Stimulated activated naive CD8-positive, alpha-beta T cell treated with anti-CD3 and anti-CD28 coated beads, Interleukin-15, amount 100 ng/mL, for 72 hours (primary cell): ENCODE results near the gene CHSY3.

Experiments
- ATAC-seq: fragments of 150-1000 bp; cut with Tn5 transposase; 2 replicates; pipeline ENCODE4 v1.10.0; 2021; ENCODE audit warnings: mild to moderate bottlenecking, moderate library complexity
- DNase-seq, 2 donors: peaks; one replicate each; pipeline ENCODE4 v3.0.0; 2021 to 2022
- H3K27ac Mint-ChIP-seq, 2 donors: one replicate each; pipeline ENCODE4 v1.8.0; 2022; ENCODE audit warnings: mild to moderate bottlenecking in 2 of 2, mixed read lengths in 2 of 2, moderate library complexity in 2 of 2
- H3K27me3 Mint-ChIP-seq: one replicate; pipeline ENCODE4 v1.8.0; 2022; ENCODE audit warnings: mixed read lengths
- H3K4me1 Mint-ChIP-seq: one replicate; pipeline ENCODE4 v1.8.0; 2022; ENCODE audit warnings: mild to moderate bottlenecking, mixed read lengths
- H3K4me3 Mint-ChIP-seq, 2 donors: one replicate each; pipeline ENCODE4 v1.8.0; 2022; ENCODE audit warnings: mild to moderate bottlenecking in 2 of 2, mixed read lengths in 2 of 2, moderate library complexity in 1 of 2
- H3K9me3 Mint-ChIP-seq, 2 donors: one replicate each; pipeline ENCODE4 v1.8.0; 2022; ENCODE audit warnings: mixed read lengths in 2 of 2

The CHSY3 gene

DNA sequence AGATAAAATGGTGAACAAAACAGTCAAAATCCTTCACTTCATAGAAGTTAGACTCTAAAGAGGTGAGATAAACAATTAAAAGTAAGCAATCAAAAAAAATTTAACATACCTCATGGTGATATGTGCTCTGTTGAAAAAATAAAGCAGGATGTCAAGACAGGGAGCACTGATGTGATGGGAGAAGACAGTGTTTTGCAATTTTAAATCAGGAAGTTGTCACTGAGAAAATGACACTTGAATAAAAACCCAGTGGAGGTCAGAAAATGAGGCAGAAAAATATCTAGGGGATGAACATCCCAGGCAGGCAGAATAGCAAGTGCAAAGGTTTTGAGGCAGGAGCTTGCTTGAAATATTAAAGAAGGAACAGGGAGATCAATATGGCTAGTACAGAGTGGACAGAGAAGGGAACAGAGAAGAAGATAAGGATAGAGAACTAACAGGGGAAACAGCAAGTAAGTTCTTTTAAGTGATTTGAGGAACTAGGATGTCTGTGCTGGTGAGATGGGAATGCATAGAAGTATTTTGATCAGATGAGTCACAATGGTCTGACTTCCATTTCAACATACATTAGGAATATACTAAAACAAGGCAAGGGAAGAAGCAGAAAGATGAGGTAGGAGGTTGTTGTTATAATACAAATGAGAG is 130.4 kb downstream of the CHSY3 start:
- H3K27ac Mint-ChIP-seq = peak overlapping the region in 1 of 2 donors; percentile 41
- ATAC-seq (no peak), DNase-seq (no peak)
- no peaks in the 10 kb centered on the region for H3K4me1 Mint-ChIP-seq
- H3K27me3 Mint-ChIP-seq = no peaks in the 10 kb centered on the region
- H3K9me3 Mint-ChIP-seq = no peaks in the 10 kb centered on the region
- H3K4me3 Mint-ChIP-seq = no peak overlapping the region

- ATAC-seq (no peak), DNase-seq (no peak)
- H3K4me3 Mint-ChIP-seq = no peak overlapping the region
- no peaks in the 10 kb centered on the region for H3K4me1 Mint-ChIP-seq
- no peaks in the 10 kb centered on the region for H3K9me3 Mint-ChIP-seq
- H3K27ac Mint-ChIP-seq = no peak overlapping the region
- H3K27me3 Mint-ChIP-seq = no peaks in the 10 kb centered on the region
Observed at GRCh38 chr5:130035388-130035787, 131.1 kb downstream of the CHSY3 start.

GRCh38 chr5:130037905-130038304 is 133.6 kb downstream of the CHSY3 start:
- Mint-ChIP-seq H3K27me3 (no peaks in the 10 kb centered on the region), H3K4me3 (no peak overlapping the region), H3K27ac (no peak overlapping the region), H3K9me3 (no peaks in the 10 kb centered on the region), H3K4me1 (no peaks in the 10 kb centered on the region)
- DNase-seq = no peak
- ATAC-seq = no peak

DNA sequence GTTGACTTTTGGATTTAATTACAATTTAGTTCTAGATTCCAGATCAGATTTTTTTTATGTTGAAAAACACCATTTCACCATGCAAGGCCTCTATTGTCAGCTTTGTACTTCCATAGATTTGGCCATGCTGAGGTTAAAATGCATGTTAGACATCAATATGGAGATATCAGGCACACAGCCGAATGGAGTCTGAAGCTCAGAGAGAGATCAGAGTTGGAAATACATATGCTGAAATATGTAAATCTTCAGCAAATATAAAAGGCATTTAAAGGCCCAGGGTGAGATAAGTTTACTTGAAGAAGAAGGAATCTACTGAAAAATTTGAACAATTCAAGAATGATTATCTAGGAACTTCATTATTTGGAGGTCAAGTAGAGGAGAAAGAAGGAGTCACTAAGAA is 139.6 kb downstream of the CHSY3 start:
- DNase-seq (no peak), ATAC-seq (no peak)
- Mint-ChIP-seq H3K27ac (no peak overlapping the region), H3K4me3 (no peak overlapping the region), H3K4me1 (no peaks in the 10 kb centered on the region), H3K27me3 (no peaks in the 10 kb centered on the region), H3K9me3 (peaks cover 0 to 9% of the 10 kb centered on the region in 2 donors)

DNA sequence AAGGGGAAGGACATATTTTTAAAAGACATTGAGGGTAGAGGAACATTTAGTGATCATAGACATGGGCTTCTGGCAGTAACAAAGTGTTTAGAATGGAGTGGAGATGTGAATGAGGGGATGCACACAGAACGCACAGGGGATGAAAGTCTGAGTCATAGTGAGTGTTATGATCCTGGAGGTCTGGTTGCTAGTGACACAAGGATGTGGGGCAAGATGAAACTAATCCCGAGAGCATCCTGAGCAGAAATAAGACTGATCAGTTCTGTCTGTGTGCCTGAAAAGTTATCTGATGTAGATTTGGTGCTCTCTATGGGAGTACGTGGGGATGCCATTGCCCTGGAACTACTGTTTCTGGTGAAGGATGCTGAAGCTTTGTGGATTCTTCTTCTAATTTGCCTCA is 141.1 kb downstream of the CHSY3 start:
- no peaks in the 10 kb centered on the region for H3K27me3 Mint-ChIP-seq
- H3K27ac Mint-ChIP-seq = no peak overlapping the region
- no peak overlapping the region for H3K4me3 Mint-ChIP-seq
- H3K9me3 Mint-ChIP-seq = peaks cover 0 to 9% of the 10 kb centered on the region in 2 donors
- no peaks in the 10 kb centered on the region for H3K4me1 Mint-ChIP-seq
- ATAC-seq = no peak
- DNase-seq = no peak

DNA sequence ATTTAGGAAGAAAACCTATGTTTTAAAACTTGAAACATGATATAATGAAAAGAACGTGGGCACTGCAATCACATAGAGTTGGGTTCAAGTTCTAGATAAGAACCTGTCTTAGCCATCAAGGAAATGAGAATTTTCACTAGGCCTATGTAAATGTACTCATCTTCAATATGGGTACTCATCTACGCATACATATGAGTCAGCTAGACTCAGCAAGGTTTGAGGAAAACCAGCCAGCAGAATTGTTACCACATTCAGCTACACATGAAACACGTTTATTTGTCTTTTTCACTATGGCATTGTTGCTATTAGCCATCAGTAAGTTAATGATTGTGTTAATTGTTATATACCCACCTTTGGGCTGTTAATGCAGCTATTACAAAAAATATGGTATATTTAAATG is 146.3 kb downstream of the CHSY3 start:
- Mint-ChIP-seq H3K27ac (no peak overlapping the region), H3K4me3 (no peak overlapping the region), H3K4me1 (no peaks in the 10 kb centered on the region), H3K27me3 (no peaks in the 10 kb centered on the region), H3K9me3 (no peaks in the 10 kb centered on the region)
- DNase-seq = no peak
- no peak for ATAC-seq

- H3K4me3 Mint-ChIP-seq = no peak overlapping the region
- no peak overlapping the region for H3K27ac Mint-ChIP-seq
- no peaks in the 10 kb centered on the region for H3K4me1 Mint-ChIP-seq
- ATAC-seq (no peak), DNase-seq (no peak)
- no peaks in the 10 kb centered on the region for H3K9me3 Mint-ChIP-seq
- no peaks in the 10 kb centered on the region for H3K27me3 Mint-ChIP-seq
Observed at GRCh38 chr5:130052752-130053151, 148.5 kb downstream of the CHSY3 start.

DNA sequence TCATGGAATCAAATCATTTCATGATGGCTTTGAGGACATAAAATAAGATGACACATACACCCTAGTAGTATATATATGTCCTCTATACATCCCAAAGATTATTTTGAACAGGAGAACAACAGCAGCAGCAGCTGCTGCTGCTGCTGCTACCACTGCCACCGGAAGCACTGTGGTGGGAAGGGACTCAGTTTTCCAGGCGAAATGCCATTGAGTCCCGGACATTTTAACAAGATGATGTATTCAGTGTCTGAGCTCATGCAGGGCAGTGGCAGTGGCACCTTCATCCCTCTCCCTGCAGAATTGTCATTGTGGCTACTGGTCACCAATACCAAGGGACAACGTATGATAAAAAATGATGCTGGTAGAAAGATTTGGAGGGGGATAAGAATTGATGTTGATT is 151.3 kb downstream of the CHSY3 start:
- Mint-ChIP-seq H3K4me1 (no peaks in the 10 kb centered on the region), H3K27me3 (no peaks in the 10 kb centered on the region), H3K27ac (no peak overlapping the region), H3K4me3 (no peak overlapping the region), H3K9me3 (peaks cover 0 to 8% of the 10 kb centered on the region in 2 donors)
- no peak for ATAC-seq
- DNase-seq = no peak

DNA sequence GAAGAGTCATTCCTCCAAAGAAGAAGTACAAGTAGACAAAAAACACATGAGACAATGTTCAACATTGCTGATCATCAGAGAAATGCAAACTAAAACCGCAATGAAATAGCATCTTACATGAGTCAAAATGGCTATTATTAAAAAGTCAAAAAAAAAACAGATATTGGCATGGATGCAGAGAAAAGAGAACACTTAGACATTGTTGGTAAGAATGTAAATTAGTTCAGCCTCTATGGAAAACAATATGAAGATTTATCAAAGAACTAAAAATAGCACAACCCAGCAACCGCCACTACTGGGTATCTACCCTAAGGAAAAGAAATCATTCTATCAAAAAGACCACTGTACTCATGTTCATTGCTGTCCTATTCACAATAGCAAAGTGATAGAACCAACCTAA is 157.5 kb downstream of the CHSY3 start:
- Mint-ChIP-seq H3K27me3 (no peaks in the 10 kb centered on the region), H3K4me1 (no peaks in the 10 kb centered on the region), H3K9me3 (peaks cover 0 to 12% of the 10 kb centered on the region in 2 donors), H3K27ac (no peak overlapping the region), H3K4me3 (no peak overlapping the region)
- DNase-seq = no peak
- no peak for ATAC-seq

DNA sequence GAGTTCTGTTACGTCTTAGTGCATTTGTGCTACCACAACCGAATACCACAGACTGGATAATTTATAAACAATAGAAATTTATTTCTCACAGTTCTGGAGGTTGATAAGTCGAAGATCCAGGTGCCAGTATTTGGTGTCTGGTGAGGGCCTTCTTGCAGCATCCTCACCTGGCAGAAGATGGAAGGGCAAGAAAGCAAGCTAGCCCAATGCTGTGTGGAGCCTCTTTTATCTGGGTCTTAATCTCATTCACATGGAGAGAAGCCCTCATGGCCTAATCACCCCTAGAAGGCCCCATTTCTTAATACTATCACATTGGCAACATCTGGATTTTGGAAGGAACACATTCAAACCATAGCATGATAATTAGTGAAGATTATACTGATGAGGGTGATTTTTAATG is 159.3 kb downstream of the CHSY3 start:
- Mint-ChIP-seq H3K4me1 (no peaks in the 10 kb centered on the region), H3K27ac (no peak overlapping the region), H3K4me3 (no peak overlapping the region), H3K27me3 (no peaks in the 10 kb centered on the region), H3K9me3 (peaks cover 0 to 12% of the 10 kb centered on the region in 2 donors)
- no peak for DNase-seq
- ATAC-seq = no peak

DNA sequence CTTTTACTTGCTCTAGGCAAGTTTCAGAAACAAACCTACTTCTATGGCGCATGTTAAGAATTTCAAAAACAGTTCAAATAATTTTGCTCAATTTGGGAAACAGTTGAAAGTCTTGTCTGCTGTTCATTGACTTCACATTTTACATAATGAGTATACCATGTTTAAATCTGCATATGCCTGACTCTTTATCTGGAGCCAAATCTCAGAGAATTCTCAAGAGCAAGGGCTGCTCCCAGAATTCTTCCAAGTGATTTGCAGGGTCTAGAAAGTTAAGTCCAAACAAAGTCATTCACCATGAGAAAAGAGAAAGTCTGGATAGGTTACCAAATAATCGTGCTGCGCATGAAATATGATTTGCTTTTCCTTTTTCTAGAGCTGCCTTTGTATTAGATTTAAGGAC is 160.2 kb downstream of the CHSY3 start:
- Mint-ChIP-seq H3K27me3 (no peaks in the 10 kb centered on the region), H3K4me1 (no peaks in the 10 kb centered on the region), H3K9me3 (peaks cover 0 to 12% of the 10 kb centered on the region in 2 donors), H3K27ac (no peak overlapping the region), H3K4me3 (no peak overlapping the region)
- ATAC-seq = no peak
- no peak for DNase-seq

DNA sequence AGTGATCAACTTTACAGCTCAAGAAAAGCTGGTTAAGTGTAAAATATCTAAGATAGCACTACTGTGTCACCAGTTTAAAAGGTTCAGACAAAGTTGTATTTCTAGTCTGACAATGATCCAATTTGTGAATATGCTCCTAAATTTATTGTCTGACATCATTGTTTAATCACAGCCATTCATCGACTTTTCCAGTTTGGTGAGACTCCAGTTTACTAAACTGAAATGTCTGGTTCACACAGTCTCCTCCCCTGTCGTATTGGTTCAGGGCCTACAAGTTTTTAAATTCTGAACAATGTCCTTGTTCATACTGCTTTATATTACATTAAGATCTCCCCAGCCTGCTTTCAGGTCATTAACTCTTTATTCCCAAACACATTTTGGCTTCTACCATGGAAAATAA is 161.4 kb downstream of the CHSY3 start:
- no peak overlapping the region for H3K4me3 Mint-ChIP-seq
- no peaks in the 10 kb centered on the region for H3K4me1 Mint-ChIP-seq
- DNase-seq (no peak), ATAC-seq (no peak)
- peaks cover 0 to 4% of the 10 kb centered on the region in 2 donors for H3K9me3 Mint-ChIP-seq
- H3K27ac Mint-ChIP-seq = no peak overlapping the region
- no peaks in the 10 kb centered on the region for H3K27me3 Mint-ChIP-seq

- H3K9me3 Mint-ChIP-seq = no peaks in the 10 kb centered on the region
- no peak for ATAC-seq
- no peak overlapping the region for H3K27ac Mint-ChIP-seq
- no peak overlapping the region for H3K4me3 Mint-ChIP-seq
- DNase-seq = no peak
- H3K4me1 Mint-ChIP-seq = no peaks in the 10 kb centered on the region
- H3K27me3 Mint-ChIP-seq = no peaks in the 10 kb centered on the region
Observed at GRCh38 chr5:130066644-130067043, 162.4 kb downstream of the CHSY3 start.

GRCh38 chr5:130067364-130067763 is 163.1 kb downstream of the CHSY3 start:
- no peak overlapping the region for H3K27ac Mint-ChIP-seq
- H3K9me3 Mint-ChIP-seq = no peaks in the 10 kb centered on the region

DNA sequence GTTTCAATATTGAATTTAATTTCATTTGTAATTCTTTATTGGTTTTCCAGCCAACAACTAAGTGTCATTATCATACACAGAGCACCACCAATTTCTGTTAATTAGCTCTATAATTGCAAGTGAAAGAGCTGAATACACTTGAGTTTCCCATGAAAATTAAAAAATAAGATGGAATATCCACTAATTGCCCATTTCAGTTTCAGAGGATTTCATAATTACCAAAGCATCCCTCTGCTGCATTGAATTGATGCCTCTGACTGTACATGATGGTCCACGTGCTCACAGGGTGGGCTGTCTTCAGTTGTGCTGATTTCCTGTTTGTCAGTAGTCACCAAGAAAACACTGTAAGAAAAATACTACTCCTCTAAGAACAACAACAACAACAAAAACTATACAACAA is 163.8 kb downstream of the CHSY3 start:
- no peak overlapping the region for H3K27ac Mint-ChIP-seq

More at GRCh38 chr5:130067364-130067763, 163.1 kb downstream of the CHSY3 start:
- Mint-ChIP-seq H3K27me3 (no peaks in the 10 kb centered on the region), H3K4me3 (no peak overlapping the region), H3K4me1 (no peaks in the 10 kb centered on the region)
- ATAC-seq (no peak), DNase-seq (no peak)

DNA sequence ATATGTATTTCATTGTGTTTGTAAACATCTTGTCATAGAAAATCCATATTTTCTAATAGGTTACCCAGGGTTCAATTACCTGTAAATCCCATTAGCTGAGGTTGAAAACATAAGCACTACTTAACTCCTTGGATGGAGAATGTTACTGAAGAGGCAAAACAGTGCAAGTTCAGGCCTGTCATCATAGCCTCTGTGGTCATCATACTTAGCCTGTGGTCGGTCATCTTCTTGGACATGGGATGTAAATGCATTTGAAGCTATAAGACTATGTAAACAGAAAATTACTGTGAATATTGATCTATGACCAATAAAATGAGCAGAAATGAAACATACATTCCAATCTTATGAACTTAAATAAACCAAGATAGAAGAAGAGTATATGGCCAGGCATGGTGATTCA is 164.7 kb downstream of the CHSY3 start:
- ATAC-seq (no peak), DNase-seq (no peak)
- Mint-ChIP-seq H3K4me3 (no peak overlapping the region), H3K4me1 (no peaks in the 10 kb centered on the region), H3K27me3 (no peaks in the 10 kb centered on the region), H3K27ac (no peak overlapping the region), H3K9me3 (no peaks in the 10 kb centered on the region)

More for the DNA sequence above, 163.8 kb downstream of the CHSY3 start:
- H3K4me3 Mint-ChIP-seq = no peak overlapping the region
- ATAC-seq (no peak), DNase-seq (no peak)
- H3K4me1 Mint-ChIP-seq = no peaks in the 10 kb centered on the region
- no peaks in the 10 kb centered on the region for H3K9me3 Mint-ChIP-seq
- no peaks in the 10 kb centered on the region for H3K27me3 Mint-ChIP-seq

DNA sequence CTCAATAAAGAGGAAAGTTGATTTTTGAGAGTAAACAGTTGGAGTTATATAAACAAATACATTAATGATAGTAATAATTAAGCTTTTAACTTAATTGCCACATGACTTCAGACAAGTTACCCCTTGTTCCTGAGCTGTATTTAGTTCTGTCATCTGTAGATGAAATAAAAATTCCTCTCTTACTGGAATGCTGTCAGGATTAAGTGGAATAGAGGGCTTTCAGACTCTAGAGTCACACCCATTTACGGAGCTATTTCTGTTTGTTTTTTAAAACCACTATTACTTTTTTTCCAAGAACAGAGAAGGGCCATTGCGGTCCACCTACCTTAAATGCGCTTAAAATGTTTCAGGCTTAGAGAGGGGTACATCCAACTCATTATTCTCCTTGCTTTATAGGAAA is 170.6 kb downstream of the CHSY3 start:
- no peaks in the 10 kb centered on the region for H3K27me3 Mint-ChIP-seq
- H3K4me3 Mint-ChIP-seq = no peak overlapping the region
- no peak for DNase-seq
- no peak for ATAC-seq
- no peak overlapping the region for H3K27ac Mint-ChIP-seq
- no peaks in the 10 kb centered on the region for H3K9me3 Mint-ChIP-seq
- H3K4me1 Mint-ChIP-seq = no peaks in the 10 kb centered on the region
